Renal cortical epithelial cell (primary cell): ENCODE measurements around the gene LHX2. TPM values are rescaled to one million over a fixed set of nuclear protein-coding genes. Genes with fewer than 3 reads are reported as not detected.

Experiments
- DNase-seq: peaks from one replicate; pipeline ENCODE4 v3.0.0-alpha.2; 2011; ENCODE audit warnings: low read depth
- total RNA-seq: library from RNA; depleted of rRNA; stranded (reverse); fragments of >200 nt; gene quantifications from 2 replicates; pipeline ENCODE4 v1.2.3, GENCODE V29; 2014

Gene LHX2
- total RNA-seq, 1 donor from 2014 or later, result not detected

- DNase-seq, result no peak
Observed at GRCh38 chr9:124032247-124032646, 20.7 kb downstream of the LHX2 start.

GRCh38 chr9:124033348-124033747, 21.8 kb downstream of the LHX2 start:
- no peak for DNase-seq

GRCh38 chr9:124033967-124034366, 22.4 kb downstream of the LHX2 start:
- no peak for DNase-seq

- no peak for DNase-seq
Observed at GRCh38 chr9:124035001-124035650, 23.6 kb downstream of the LHX2 start.

- DNase-seq, result no peak
Observed at GRCh38 chr9:124036578-124036977, 25.0 kb downstream of the LHX2 start.

GRCh38 chr9:124037790-124038189, 26.2 kb downstream of the LHX2 start:
- DNase-seq, result no peak

- no peak for DNase-seq
Observed at GRCh38 chr9:124038239-124038638, 26.7 kb downstream of the LHX2 start.

GRCh38 chr9:124038790-124039633, 27.4 kb downstream of the LHX2 start:
- DNase-seq, result no peak

- no peak for DNase-seq
Observed at GRCh38 chr9:124040186-124040931, 28.8 kb downstream of the LHX2 start.

GRCh38 chr9:124040935-124041816, 29.6 kb downstream of the LHX2 start:
- DNase-seq, result no peak

- DNase-seq, result no peak
Observed at GRCh38 chr9:124041817-124042116, 30.2 kb downstream of the LHX2 start.

- DNase-seq, result no peak
Observed at GRCh38 chr9:124042201-124042721, 30.7 kb downstream of the LHX2 start.

GRCh38 chr9:124044448-124044847, 32.9 kb downstream of the LHX2 start:
- no peak for DNase-seq

- DNase-seq, result no peak
Observed at GRCh38 chr9:124045076-124045829, 33.7 kb downstream of the LHX2 start.

- DNase-seq, result no peak
Observed at GRCh38 chr9:124045830-124046177, 34.2 kb downstream of the LHX2 start.

- no peak for DNase-seq
Observed at GRCh38 chr9:124046189-124046588, 34.6 kb downstream of the LHX2 start.

GRCh38 chr9:124047251-124047672, 35.7 kb downstream of the LHX2 start:
- no peak for DNase-seq

GRCh38 chr9:124050955-124051354, 39.4 kb downstream of the LHX2 start:
- no peak for DNase-seq

GRCh38 chr9:124052401-124052800, 40.8 kb downstream of the LHX2 start:
- no peak for DNase-seq

- DNase-seq, result peak; percentile 51
Observed at GRCh38 chr9:124054582-124055227, 43.1 kb downstream of the LHX2 start.
